OCI-LY3 (cell line): ENCODE measurements around the gene HAPLN1.

ENCODE experiments used
- H2AFZ ChIP-seq: fragments of 200-600, 300-600 bp; shearing (Covaris generic); 2 replicates; pipeline ENCODE4 v1.6.0; 2014; ENCODE audit warnings: antibody characterized with exemption, low read depth, low read length
- H3K27ac ChIP-seq: fragments of 200-600, 300-600 bp; sonication (generic); 2 replicates; pipeline ENCODE4 v1.5.1; 2014; ENCODE audit warnings: mild to moderate bottlenecking, low read length, moderate library complexity, mixed read lengths
- H3K27me3 ChIP-seq: fragments of 200-600, 300-600 bp; sonication (generic); 2 replicates; pipeline ENCODE4 v1.6.1; 2014; ENCODE audit warnings: low read depth, low read length, mixed read lengths
- H3K36me3 ChIP-seq: fragments of 200-600, 300-600 bp; sonication (generic); replicated peaks from 2 replicates; pipeline ENCODE3; 2014; ENCODE audit warnings: low read depth, low read length, mixed read lengths
- H3K4me1 ChIP-seq: fragments of 300-600, 200-600 bp; sonication (generic); 2 replicates; pipeline ENCODE4 v1.6.1; 2014; ENCODE audit warnings: low read length, mixed read lengths
- H3K4me2 ChIP-seq: fragments of 200-600, 300-600 bp; sonication (generic); 2 replicates; pipeline ENCODE4 v1.6.1; 2014; ENCODE audit warnings: low read length, mixed read lengths
- H3K4me3 ChIP-seq: fragments of 300-600, 200-600 bp; sonication (generic); 2 replicates; pipeline ENCODE4 v1.5.1; 2014; ENCODE audit warnings: antibody characterized with exemption, mild to moderate bottlenecking, low read length, moderate library complexity
- H3K79me2 ChIP-seq: fragments of 300-600, 200-600 bp; shearing (Covaris generic); 2 replicates; pipeline ENCODE4 v1.6.1; 2014; ENCODE audit warnings: mild to moderate bottlenecking, low read length, mixed read lengths
- H3K9ac ChIP-seq: fragments of 300-600, 200-600 bp; shearing (Covaris generic); 2 replicates; pipeline ENCODE4 v1.6.0; 2014; ENCODE audit warnings: mild to moderate bottlenecking, low read length, moderate library complexity
- H3K9me3 ChIP-seq: fragments of 200-600, 300-600 bp; shearing (Covaris generic); 2 replicates; pipeline ENCODE4 v1.6.1; 2014; ENCODE audit warnings: low read length, mixed read lengths; ENCODE audit not compliant: insufficient read depth
- H4K20me1 ChIP-seq: fragments of 200-600, 300-600 bp; sonication (generic); 2 replicates; pipeline ENCODE4 v1.6.1; 2016; ENCODE audit warnings: low read length, mixed read lengths; ENCODE audit not compliant: insufficient read depth
- EZH2phosphoT487 ChIP-seq: fragments of 200-600 bp; shearing (Covaris generic); IDR thresholded peaks from 2 replicates; pipeline ENCODE4 v1.6.1; 2018; ENCODE audit warnings: antibody characterized with exemption, mixed run types, low read depth
- TF ChIP-seq, protein P1 (sequence below): fragments of 200-600, 300-600 bp; sonication (generic); IDR thresholded peaks from 2 replicates; pipeline ENCODE4 v1.5.1; 2014; ENCODE audit warnings: antibody characterized with exemption, low read length, low read depth

The HAPLN1 gene

DNA sequence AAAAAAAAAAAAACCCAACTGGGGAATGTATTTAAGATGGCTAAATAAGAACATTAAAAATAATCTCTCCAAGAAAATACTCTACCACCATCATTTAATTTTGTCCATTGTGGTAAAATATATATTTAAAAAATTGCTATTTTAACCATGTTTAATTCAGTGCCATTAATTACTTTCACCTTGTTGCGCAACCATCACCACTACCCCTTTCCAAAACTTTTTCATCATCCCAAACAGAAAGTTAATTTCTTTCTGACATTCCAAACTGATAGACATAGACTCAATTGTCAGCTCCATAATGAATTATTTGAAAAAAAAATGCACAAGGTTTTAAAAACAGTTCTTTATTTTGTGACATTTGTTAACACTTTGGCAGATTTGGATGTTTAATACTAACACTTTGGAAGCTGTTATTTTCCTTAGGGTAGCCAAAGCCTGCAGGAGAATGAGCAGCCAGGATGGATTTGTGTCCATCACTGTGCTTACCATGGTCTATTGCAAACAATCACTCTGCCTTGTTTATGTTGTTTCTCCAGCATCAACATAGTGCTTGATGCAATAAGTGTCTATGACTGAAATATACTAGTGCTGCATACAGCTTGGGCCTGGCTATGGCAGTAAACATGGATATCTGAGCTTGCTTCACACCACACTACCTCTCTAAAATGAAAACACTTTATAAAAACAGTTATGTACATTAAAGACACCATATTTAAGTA is 62.7 kb downstream of the HAPLN1 start:
- peaks cover 9% of the 10 kb centered on the region; the same call in 1 of the 2 replicates for H3K4me1 ChIP-seq
- TF ChIP-seq, protein P1, sequence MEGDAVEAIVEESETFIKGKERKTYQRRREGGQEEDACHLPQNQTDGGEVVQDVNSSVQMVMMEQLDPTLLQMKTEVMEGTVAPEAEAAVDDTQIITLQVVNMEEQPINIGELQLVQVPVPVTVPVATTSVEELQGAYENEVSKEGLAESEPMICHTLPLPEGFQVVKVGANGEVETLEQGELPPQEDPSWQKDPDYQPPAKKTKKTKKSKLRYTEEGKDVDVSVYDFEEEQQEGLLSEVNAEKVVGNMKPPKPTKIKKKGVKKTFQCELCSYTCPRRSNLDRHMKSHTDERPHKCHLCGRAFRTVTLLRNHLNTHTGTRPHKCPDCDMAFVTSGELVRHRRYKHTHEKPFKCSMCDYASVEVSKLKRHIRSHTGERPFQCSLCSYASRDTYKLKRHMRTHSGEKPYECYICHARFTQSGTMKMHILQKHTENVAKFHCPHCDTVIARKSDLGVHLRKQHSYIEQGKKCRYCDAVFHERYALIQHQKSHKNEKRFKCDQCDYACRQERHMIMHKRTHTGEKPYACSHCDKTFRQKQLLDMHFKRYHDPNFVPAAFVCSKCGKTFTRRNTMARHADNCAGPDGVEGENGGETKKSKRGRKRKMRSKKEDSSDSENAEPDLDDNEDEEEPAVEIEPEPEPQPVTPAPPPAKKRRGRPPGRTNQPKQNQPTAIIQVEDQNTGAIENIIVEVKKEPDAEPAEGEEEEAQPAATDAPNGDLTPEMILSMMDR, result no peak
- no peak for TF ChIP-seq EZH2phosphoT487
- no peak overlapping the region for H3K4me3 ChIP-seq
- no peak overlapping the region for H3K27ac ChIP-seq
- H4K20me1 ChIP-seq, result no peaks in the 10 kb centered on the region
- H3K79me2 ChIP-seq, result no peaks in the 10 kb centered on the region
- H3K9me3 ChIP-seq, result no peaks in the 10 kb centered on the region
- H3K27me3 ChIP-seq, result no peaks in the 10 kb centered on the region
- no peak overlapping the region for H2AFZ ChIP-seq
- H3K36me3 ChIP-seq, result no peaks in the 10 kb centered on the region
- H3K4me2 ChIP-seq, result no peak overlapping the region
- no peak overlapping the region for H3K9ac ChIP-seq

- Histone ChIP-seq H3K27ac (no peak overlapping the region), H3K4me1 (peaks cover 9% of the 10 kb centered on the region; the same call in 1 of the 2 replicates), H4K20me1 (no peaks in the 10 kb centered on the region), H3K79me2 (no peaks in the 10 kb centered on the region), H3K36me3 (no peaks in the 10 kb centered on the region), H3K4me3 (no peak overlapping the region), H3K4me2 (no peak overlapping the region), H3K9me3 (no peaks in the 10 kb centered on the region), H2AFZ (no peak overlapping the region), H3K27me3 (no peaks in the 10 kb centered on the region), H3K9ac (no peak overlapping the region)
- TF ChIP-seq EZH2phosphoT487, result no peak
- TF ChIP-seq, protein P1, result no peak
Measured at GRCh38 chr5:83654427-83654994, 66.1 kb downstream of the HAPLN1 start.

GRCh38 chr5:83653669-83654068 is 67.0 kb downstream of the HAPLN1 start:
- Histone ChIP-seq H3K4me3 (no peak overlapping the region), H3K27me3 (no peaks in the 10 kb centered on the region), H3K4me1 (peaks cover 9% of the 10 kb centered on the region; the same call in 1 of the 2 replicates), H3K9me3 (no peaks in the 10 kb centered on the region), H3K9ac (no peak overlapping the region), H3K4me2 (peak overlapping the region; percentile 20), H4K20me1 (no peaks in the 10 kb centered on the region), H3K27ac (no peak overlapping the region), H3K79me2 (no peaks in the 10 kb centered on the region), H3K36me3 (no peaks in the 10 kb centered on the region), H2AFZ (no peak overlapping the region)
- no peak for TF ChIP-seq EZH2phosphoT487
- TF ChIP-seq, protein P1, result no peak

DNA sequence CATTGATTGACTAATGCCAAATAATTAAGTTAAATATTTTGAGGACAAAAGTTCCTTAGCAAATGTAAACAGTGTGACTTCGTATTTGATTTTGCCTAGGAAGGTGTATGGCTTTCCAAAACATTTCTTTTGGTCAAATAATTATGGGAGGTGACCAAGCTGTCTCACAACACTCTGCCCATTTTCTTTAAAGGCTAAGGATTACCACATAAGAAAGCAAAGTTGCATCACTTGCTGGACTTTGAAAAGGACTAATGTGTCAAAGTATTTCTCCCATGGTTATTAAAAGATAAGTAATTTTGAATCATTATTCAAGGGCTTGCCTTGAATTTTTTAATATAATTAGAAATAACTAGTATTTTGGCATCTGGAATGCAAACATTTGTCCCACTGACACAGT is 74.7 kb downstream of the HAPLN1 start:
- H3K27ac ChIP-seq, result no peak overlapping the region
- no peaks in the 10 kb centered on the region for H3K36me3 ChIP-seq
- no peaks in the 10 kb centered on the region for H3K79me2 ChIP-seq
- H4K20me1 ChIP-seq, result no peaks in the 10 kb centered on the region
- H3K4me2 ChIP-seq, result no peak overlapping the region
- H3K9ac ChIP-seq, result no peak overlapping the region
- no peaks in the 10 kb centered on the region for H3K9me3 ChIP-seq
- no peak overlapping the region for H3K4me3 ChIP-seq
- H3K27me3 ChIP-seq, result no peaks in the 10 kb centered on the region
- no peaks in the 10 kb centered on the region for H3K4me1 ChIP-seq
- no peak overlapping the region for H2AFZ ChIP-seq
- TF ChIP-seq, protein P1, result no peak
- TF ChIP-seq EZH2phosphoT487, result no peak
